ENCODE data around the gene CALY.

The CALY gene

GRCh38 chr10:133281628-133282372 lies 54.9 kb downstream of the CALY start:
- no peak for DNase-seq

DNA sequence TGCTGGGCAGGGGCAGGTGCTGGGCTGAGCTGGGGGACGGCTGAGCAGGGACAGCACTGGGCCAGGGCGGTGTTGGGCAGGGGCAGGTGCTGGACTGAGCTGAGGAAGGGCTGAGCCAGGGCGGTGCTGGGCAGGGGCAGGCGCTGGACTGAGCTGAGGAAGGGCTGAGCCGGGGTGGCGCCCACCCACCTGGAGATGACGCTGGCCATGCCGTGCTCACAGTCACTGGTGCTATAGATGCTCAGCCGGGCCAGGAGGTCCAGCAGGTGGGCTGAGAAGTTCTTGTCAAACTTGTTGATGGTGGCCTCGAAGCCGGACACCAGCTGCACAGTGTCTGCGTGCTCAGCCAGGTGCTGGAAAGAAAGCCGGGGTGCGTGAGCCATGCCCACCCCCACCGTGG lies 55.6 kb downstream of the CALY start:
- DNase-seq = no peak

DNA sequence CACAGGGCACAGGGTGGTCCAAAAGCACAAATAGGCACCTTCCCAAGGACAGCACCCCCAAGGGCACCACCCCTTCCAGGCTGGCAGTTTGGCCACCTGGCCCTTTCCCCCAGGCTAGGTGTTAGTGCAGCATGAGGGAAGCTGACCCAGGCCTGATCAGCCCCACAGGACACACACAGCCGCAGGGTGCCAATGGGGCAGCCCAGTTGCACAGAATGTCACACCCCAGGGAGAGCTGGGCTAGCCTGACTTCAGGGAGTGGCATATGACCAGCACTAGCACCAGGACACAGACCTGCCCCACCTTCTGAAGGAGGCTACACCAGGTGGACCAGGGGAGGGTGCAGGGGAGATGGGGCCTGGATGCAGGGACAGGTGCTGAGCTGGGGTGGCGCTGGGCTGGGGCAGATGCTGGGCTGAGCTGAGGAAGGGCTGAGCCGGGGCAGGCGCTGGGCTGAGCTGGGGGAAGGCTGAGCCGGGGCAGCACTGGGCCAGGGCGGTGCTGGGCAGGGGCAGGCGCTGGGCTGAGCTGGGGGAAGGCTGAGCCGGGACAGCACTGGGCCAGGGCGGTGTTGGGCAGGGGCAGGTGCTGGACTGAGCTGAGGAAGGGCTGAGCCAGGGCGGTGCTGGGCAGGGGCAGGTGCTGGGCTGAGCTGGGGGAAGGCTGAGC lies 56.2 kb downstream of the CALY start:
- DNase-seq = no peak

DNA sequence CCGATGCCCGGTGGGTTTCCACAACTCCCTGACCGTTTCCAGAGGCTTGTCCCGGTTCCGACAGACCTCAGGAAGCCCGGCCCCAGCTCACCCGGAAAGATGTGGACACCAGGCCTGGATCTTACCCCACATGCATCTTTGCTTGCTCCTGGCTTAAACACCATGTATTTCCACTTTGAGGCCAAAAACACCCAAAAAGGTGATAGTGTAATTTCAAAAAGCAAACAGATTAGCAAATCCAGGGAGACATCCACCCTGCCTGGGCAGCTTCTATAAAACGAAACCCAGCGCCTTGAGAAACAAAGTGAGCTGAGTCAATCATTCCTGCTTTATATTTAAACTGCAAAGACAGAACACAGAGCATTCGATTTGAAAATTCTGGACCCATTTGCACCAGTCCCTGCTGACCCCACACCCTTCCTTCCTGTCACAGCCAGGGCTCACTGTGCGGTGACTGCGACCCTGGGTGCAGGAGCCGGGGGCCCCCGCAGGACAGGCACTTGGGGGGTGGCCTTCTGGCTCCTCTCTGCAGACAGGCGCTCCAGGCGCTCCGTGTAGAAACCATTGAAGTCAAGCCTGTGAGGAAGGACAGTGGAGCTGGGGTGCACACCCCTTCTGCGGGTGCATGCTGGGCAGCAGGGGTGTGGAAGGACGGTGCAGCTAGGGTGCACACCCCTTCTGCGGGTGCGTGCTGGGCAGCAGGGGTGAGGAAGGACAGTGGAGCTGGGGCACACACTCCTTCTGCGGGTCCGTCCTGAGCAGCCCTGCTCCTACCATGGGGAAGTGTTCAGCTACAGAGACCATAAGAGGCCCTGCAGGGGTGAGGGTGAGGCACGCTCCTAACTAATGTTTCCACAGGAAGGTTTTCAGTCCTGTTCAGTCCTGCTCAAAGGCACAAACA lies 57.1 kb downstream of the CALY start:
- no peak for DNase-seq

GRCh38 chr10:133278577-133279265 lies 58.0 kb downstream of the CALY start:
- peak in 1 of 2 experiments; percentile 40 for DNase-seq

- no peak for DNase-seq
Measured at GRCh38 chr10:133277993-133278576, 58.6 kb downstream of the CALY start.

DNA sequence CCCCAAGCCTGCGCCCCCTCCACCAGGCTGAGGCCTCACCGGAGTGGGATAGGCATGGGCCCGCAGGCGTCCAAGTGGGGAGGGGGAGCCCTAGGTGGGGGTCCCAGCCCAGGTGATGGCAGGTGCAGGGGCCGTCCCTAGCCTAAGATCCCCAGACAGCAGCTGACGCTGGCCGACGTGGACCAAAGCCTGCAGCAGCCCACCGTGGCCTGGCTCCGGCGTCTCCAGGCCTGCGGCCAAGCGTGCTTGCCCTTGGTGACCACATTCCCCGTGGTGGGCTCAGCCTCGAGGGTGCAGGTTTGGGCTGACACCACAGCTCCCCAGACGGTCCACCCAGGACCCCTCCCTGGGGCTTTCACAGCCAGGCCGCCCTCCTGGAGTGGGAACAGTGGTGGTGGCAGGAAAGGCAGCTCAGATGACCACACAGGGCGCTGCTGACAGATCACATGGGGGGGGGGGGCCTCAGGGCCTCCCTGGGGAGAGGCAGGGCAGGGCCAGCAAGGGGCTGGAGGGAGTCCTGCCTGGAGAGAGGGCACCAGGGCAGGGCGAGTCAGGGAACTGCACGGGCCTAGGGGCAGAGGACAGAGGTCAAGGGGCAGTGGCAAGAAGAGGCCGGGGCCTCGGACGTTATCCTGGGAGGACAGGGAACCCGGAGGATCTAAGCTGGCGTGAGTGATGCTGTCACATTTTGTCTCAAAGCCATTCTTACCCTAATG lies 59.3 kb downstream of the CALY start:
- no peak for DNase-seq

DNA sequence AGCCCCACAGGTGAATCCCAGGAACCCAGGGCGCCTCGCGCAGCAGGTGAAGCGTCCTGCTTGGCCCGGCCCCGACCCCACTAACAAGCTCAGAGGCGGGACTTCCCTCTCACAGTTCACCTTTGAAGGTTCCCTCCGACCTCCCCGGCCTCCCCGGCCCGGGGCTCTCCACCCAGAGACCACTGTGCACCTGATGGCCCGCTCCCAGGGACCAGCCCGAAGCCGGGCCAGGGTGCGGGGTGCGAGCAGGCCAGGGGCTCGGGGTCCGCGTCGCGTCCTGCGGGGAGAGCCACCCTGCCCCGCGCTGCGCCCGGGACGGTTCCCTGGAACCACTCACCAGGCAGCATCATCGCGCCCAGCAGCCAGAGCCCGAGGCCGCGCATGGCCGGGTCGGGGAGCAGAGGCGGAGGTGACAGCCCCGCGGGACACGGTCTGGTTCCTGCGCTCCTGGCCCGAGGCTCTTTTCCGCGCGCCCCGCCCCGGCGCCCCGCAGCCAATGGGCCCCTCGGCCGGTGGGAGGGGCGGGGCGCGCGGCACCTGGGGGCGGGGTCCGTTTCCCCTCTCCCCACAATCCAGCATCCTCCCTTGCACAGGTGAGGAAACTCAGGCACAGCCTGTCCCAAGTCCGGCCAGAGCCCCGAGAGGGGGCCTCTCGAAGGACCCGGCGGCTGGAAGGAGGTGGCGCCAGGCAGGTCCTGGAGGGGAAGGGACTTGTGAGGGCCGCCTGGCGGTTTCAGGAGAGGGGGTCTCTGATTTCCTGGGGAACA lies 60.1 kb downstream of the CALY start, which contains the start of gene ADAM8:
ADAM8 (minus strand) TSS at position 434 of the 767 bp plus-strand sequence; CDS start at position 383, 51 bp downstream.
- DNase-seq = peak; percentile 60 to 68

DNA sequence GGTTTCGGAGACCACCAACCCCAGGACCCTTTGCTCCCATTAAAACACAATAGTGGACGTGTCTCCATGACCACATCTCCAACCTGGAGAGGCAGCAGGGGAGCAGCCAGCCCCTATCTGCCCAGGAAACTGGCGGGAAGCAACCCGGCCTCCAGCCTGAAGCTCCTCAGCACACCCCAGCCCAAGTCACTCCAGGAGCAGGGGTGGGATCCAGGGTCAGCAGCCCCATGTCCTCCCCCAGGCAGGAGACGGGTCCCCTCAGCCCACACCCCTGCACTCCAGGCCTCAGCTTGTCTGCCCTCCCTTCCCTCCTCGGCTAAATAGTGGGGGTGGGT lies 60.6 kb downstream of the CALY start:
- no peak for DNase-seq

DNA sequence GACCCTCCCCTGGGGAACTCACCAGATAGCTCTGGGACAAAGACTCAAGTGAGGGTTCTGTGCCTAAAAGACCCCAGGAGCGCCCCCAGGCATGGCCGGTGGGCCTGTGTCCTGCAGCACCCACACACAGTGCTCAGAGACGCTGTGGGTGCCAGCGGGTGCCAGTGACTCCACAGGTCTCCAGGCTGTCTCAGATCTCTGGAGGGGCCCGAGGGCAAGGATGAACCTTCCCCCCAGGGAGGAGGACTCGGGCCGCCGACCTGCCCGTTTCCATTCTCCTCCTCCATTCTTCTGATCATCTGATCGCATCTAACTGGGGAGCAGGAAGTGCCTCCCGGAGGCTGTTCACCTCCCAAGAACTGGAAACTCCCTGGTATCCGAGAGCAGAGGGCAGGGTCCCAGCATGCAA lies 61.0 kb downstream of the CALY start:
- DNase-seq = peak in 1 of 2 experiments; percentile 37

DNA sequence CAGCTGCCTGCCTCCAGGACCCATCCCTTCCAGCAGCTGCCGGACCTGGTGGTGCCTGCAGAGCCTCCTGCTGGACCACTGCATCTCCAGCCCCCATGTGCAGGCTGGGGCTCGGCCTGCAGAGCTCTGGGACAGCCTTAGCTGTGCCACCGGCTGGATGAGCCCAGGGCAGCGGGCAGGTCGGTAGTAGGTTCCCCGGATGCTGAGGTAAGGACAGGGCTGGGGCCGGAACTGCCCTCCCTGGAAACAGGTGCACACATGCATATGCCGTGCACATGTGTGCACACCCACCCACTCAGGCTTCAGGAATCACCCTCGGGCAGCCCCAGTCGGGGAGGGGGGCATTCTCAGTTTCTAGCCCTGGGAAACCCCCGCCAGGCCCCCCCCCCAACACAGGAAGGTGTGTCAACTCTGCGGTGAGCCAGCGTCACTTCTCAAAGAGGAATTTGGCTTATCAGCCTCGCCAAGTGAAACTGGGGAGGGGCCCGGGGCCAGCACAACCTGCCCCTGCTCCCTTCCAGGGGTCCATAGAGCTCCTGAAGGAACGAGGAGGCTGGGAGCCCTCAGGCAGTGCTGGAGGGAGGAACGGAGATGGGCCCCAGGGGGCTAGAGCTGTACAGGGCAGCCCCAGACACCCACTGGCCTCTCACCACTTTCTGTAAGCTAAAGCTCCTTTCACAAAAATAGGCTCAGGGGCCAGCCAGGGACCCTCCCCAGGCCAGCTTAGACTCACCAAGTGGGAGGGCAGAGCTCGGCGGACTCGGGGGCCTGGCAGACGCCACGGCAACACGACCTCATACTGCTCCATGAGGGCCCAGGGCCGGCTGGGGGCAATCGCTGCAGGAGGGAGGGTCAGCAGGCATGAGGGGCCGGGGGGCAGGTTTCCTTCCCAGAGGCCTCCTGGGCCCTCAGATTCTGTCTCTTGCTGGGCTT lies 61.7 kb downstream of the CALY start:
- peak; percentile 80 to 88 for DNase-seq
